Peyer's patch (tissue), 4 donors: ENCODE measurements around the gene DNMBP. TPM values are rescaled to one million over a fixed set of nuclear protein-coding genes. Genes with fewer than 3 reads are reported as not detected.
"Not testable (repeated sequence)": the region's sequence is repeated elsewhere in the genome, so short reads cannot be mapped to it uniquely, and the experiment has no call there.

Source experiments
- DNase-seq, 3 donors: peaks; one replicate each; pipeline ENCODE4 v3.0.0-alpha.2; 2017 to 2019
- H3K27ac ChIP-seq, 4 donors: fragments of 200-600 bp; sonication (generic); one replicate each; pipeline ENCODE4 v1.5.1; 2016 to 2019
- H3K27me3 ChIP-seq, 2 donors: fragments of 200-600 bp; sonication (generic); one replicate each; pipeline ENCODE4 v1.5.1; 2019
- H3K36me3 ChIP-seq, 3 donors: fragments of 200-600 bp; sonication (generic); one replicate each; pipeline ENCODE4 v1.5.1; 2016 to 2019
- H3K4me1 ChIP-seq, 4 donors: fragments of 200-600 bp; sonication (generic); one replicate each; pipeline ENCODE4 v1.5.1; 2016 to 2019
- H3K4me3 ChIP-seq, 4 donors: fragments of 200-600 bp; sonication (generic); 1 replicate in 3 of 4; 2 replicates in 1 of 4; pipeline ENCODE4 v1.5.1; 2016 to 2019; ENCODE audit warnings: mild to moderate bottlenecking in 1 of 4
- H3K9me3 ChIP-seq, 4 donors: fragments of 200-600 bp; sonication (generic); one replicate each; pipeline ENCODE4 v1.5.1; 2016 to 2019; ENCODE audit warnings: mild to moderate bottlenecking in 1 of 4
- CTCF ChIP-seq, 6 experiments: fragments of 450-650 bp in 4 of 6; fragments of 200-600 bp in 2 of 6; sonication (generic) in 1 of 6; IDR thresholded peaks; one replicate each; pipeline ENCODE4 v1.5.1; 2017 to 2019; ENCODE audit warnings: antibody characterized with exemption in 6 of 6, mild to moderate bottlenecking in 3 of 6, moderate library complexity in 1 of 6
- POLR2A ChIP-seq, 2 donors: fragments of 450-650 bp; IDR thresholded peaks; one replicate each; pipeline ENCODE4 v1.5.1; 2017; ENCODE audit warnings: antibody characterized with exemption in 2 of 2, mild to moderate bottlenecking in 2 of 2, moderate library complexity in 2 of 2
- total RNA-seq, 4 donors: library from RNA; depleted of rRNA; stranded (reverse); fragments of >200 nt; gene quantifications; one replicate each; pipeline ENCODE4 v1.1.0, GENCODE V29; 2016

DNMBP gene
- total RNA-seq, 4 donors from 2014 or later: 53.6 to 96.0 (median 69.6) TPM

- Histone ChIP-seq H3K9me3 (no peaks in the 10 kb centered on the region), H3K27ac (peak overlapping the region in 3 of 4 donors; percentile 5 to 53 (median 17)), H3K4me1 (peaks cover 0 to 6% (median 0%) of the 10 kb centered on the region in 4 donors), H3K4me3 (no peak overlapping the region), H3K36me3 (no peaks in the 10 kb centered on the region), H3K27me3 (no peaks in the 10 kb centered on the region)
- no peak for TF ChIP-seq POLR2A (IDR thresholded peaks at IDR 0.05)
- no peak for TF ChIP-seq CTCF (IDR thresholded peaks at IDR 0.05)
- DNase-seq: peak in 2 of 3 donors; percentile 35 to 56
Observed at GRCh38 chr10:100014071-100014762, 4.5 kb upstream of the DNMBP start.

- no peak overlapping the region for H3K4me3 ChIP-seq
- DNase-seq: no peak
- TF ChIP-seq POLR2A (IDR thresholded peaks at IDR 0.05) (no peak), CTCF (IDR thresholded peaks at IDR 0.05) (no peak)
- H3K4me1 ChIP-seq: peaks cover 0 to 11% (median 4%) of the 10 kb centered on the region in 4 donors
- no peaks in the 10 kb centered on the region for H3K27me3 ChIP-seq
- peak overlapping the region in 3 of 4 donors; percentile 5 to 53 (median 17) for H3K27ac ChIP-seq
- no peaks in the 10 kb centered on the region for H3K36me3 ChIP-seq
- H3K9me3 ChIP-seq: no peaks in the 10 kb centered on the region
Observed at GRCh38 chr10:100013621-100014020, 3.9 kb upstream of the DNMBP start.

GRCh38 chr10:100011906-100012305 lies 2.2 kb upstream of the DNMBP start:
- H3K9me3 ChIP-seq, H3K27ac ChIP-seq, H3K36me3 ChIP-seq, DNase-seq, H3K27me3 ChIP-seq, H3K4me3 ChIP-seq: not testable (repeated sequence)
- peaks cover 0 to 28% (median 5%) of the 10 kb centered on the region in 4 donors for H3K4me1 ChIP-seq

- H3K27ac ChIP-seq: peak overlapping the region; percentile 69 to 96 (median 80)
- peaks cover 0 to 37% (median 5%) of the 10 kb centered on the region in 4 donors for H3K4me1 ChIP-seq
- no peaks in the 10 kb centered on the region for H3K9me3 ChIP-seq
- H3K4me3 ChIP-seq: peak overlapping the region; percentile 73 to 94 (median 87)
- no peaks in the 10 kb centered on the region for H3K27me3 ChIP-seq
- H3K36me3 ChIP-seq: no peaks in the 10 kb centered on the region
- no peak for TF ChIP-seq POLR2A (IDR thresholded peaks at IDR 0.05)
- TF ChIP-seq CTCF (IDR thresholded peaks at IDR 0.05): peak in 5 of 6 experiments; percentile 31 to 55 (median 41)
- DNase-seq: peak; percentile 69 to 85 (median 82)
Observed at GRCh38 chr10:100009283-100009792, 409 bp downstream of the DNMBP start.

- Histone ChIP-seq H3K4me1 (peaks cover 0 to 33% (median 5%) of the 10 kb centered on the region in 4 donors), H3K36me3 (no peaks in the 10 kb centered on the region), H3K27me3 (no peaks in the 10 kb centered on the region), H3K27ac (peak overlapping the region; percentile 69 to 96 (median 80)), H3K9me3 (no peaks in the 10 kb centered on the region), H3K4me3 (peak overlapping the region; percentile 73 to 94 (median 87))
- TF ChIP-seq CTCF (IDR thresholded peaks at IDR 0.05): no peak
- TF ChIP-seq POLR2A (IDR thresholded peaks at IDR 0.05): no peak
- no peak for DNase-seq
Observed at GRCh38 chr10:100008708-100009282, 952 bp downstream of the DNMBP start.

GRCh38 chr10:100008142-100008522 lies 1.6 kb downstream of the DNMBP start:
- no peaks in the 10 kb centered on the region for H3K27me3 ChIP-seq
- peaks cover 0 to 33% (median 5%) of the 10 kb centered on the region in 4 donors for H3K4me1 ChIP-seq
- peak overlapping the region in 1 of 4 donors; percentile 86 for H3K27ac ChIP-seq
- DNase-seq: no peak
- TF ChIP-seq CTCF (IDR thresholded peaks at IDR 0.05) (no peak), POLR2A (IDR thresholded peaks at IDR 0.05) (no peak)
- H3K36me3 ChIP-seq: no peaks in the 10 kb centered on the region
- H3K4me3 ChIP-seq: peak overlapping the region in 3 of 4 donors; percentile 73 to 94 (median 93)
- H3K9me3 ChIP-seq: no peaks in the 10 kb centered on the region
